NB4 (cell line): ENCODE measurements around the gene MAPK4.

ENCODE experiments used
- MYC ChIP-seq: IDR thresholded peaks from 2 replicates; pipeline ENCODE4 v1.6.1; 2011; ENCODE audit warnings: low read depth, low read length
- POLR2A ChIP-seq: IDR thresholded peaks from 2 replicates; pipeline ENCODE4 v1.6.1; 2011; ENCODE audit warnings: mild to moderate bottlenecking; ENCODE audit not compliant: insufficient read length; ENCODE audit errors: extremely low read depth
- TF ChIP-seq, protein P1 (sequence below): IDR thresholded peaks from one replicate; pipeline ENCODE4 v1.5.1; 2012; ENCODE audit warnings: low read depth, low read length

DNA sequence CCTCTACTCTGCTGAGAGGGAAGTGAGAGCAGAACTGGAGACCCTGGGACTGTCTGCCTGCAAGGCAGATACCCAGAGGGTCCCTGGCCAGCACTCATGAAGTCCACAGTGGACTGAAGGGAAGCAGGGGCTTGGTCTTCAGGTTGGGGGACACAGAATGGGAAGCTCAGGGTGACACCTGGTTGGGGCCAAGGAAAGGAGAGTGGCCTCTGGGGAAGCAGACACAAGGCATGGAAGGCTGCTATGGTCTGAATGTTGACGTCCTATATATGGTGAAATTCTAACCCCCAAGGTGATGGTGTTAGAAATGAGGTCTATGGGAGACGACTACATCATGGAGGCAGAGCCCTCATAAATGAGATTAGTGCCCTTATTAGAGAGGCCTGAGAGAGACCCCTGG is 190.7 kb downstream of the MAPK4 start:
- TF ChIP-seq, protein P1, sequence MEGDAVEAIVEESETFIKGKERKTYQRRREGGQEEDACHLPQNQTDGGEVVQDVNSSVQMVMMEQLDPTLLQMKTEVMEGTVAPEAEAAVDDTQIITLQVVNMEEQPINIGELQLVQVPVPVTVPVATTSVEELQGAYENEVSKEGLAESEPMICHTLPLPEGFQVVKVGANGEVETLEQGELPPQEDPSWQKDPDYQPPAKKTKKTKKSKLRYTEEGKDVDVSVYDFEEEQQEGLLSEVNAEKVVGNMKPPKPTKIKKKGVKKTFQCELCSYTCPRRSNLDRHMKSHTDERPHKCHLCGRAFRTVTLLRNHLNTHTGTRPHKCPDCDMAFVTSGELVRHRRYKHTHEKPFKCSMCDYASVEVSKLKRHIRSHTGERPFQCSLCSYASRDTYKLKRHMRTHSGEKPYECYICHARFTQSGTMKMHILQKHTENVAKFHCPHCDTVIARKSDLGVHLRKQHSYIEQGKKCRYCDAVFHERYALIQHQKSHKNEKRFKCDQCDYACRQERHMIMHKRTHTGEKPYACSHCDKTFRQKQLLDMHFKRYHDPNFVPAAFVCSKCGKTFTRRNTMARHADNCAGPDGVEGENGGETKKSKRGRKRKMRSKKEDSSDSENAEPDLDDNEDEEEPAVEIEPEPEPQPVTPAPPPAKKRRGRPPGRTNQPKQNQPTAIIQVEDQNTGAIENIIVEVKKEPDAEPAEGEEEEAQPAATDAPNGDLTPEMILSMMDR = no peak
- TF ChIP-seq POLR2A = no peak
- no peak for TF ChIP-seq MYC
